GM18519 (cell line): ENCODE results near the gene CDH15.
A peak's percentile ranks its signal among the peaks of the same experiment; 100 is the strongest.
"Not testable (repeated sequence)": the region's sequence is repeated elsewhere in the genome, so short reads cannot be mapped to it uniquely, and the experiment has no call there.

Experiments
- ATAC-seq: cut with Tn5 transposase; IDR thresholded peaks from one replicate; pipeline ENCODE4 v1.9.1; 2021; ENCODE audit warnings: mild to moderate bottlenecking, moderate library complexity; ENCODE audit not compliant: unreplicated experiment, low FRiP score

The CDH15 gene

DNA sequence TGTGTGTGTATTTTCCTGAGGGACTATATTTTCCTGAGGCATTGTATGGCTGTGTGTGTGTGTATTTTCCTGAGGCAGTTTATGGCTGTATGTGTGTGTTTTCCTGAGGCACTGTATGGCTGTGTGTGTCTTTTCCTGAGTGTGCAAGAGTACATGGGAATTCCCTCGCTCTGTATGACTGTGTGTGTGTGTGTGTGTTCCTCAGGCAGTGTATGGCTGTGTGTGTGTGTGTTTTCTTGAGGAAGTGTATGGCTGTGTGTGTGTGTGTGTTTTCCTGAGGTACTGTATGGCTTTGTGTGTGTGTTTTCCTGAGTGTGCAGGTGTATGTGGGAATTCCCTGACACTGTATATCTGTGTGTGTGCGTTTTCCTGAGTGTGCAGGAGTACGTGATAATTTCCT lies 50.1 kb downstream of the CDH15 start:
- ATAC-seq: no peak

DNA sequence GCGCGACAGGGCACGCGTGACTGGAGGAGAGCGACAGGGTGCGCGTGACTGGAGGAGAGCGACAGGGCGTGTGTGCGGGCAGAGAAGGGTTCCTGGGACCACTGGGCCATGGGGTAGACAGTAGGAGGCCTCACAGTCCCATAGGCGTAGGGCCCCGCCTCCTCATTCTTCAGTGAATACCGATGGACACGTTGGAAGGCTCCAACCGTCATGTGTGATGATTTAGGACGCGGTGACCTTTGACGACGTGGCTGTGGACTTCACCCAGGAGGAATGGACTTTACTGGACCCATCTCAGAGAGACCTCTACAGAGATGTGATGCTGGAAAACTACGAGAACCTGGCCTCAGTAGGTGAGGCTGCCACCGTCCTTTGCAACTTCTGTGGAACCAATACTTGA lies 51.4 kb downstream of the CDH15 start:
- no peak for ATAC-seq

DNA sequence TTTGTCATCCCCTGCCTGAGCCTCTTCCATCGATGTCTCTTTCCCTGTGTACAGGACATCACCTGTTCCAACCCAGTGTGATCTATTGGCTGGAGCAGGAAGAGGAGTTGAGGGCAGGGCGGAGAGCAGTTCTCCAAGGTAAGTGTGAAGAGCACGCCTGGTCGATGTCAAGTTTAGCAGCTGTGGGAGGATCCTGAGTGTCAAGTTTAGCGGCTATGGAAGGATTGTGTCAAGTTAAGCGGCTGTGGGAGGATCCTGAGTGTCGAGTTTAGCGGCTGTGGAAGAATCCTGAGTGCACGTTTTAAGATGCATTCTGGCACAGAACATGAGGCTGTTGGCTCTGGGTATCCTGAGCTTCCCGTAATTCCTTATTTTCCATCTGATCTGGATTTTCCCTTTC lies 53.1 kb downstream of the CDH15 start:
- no peak for ATAC-seq

DNA sequence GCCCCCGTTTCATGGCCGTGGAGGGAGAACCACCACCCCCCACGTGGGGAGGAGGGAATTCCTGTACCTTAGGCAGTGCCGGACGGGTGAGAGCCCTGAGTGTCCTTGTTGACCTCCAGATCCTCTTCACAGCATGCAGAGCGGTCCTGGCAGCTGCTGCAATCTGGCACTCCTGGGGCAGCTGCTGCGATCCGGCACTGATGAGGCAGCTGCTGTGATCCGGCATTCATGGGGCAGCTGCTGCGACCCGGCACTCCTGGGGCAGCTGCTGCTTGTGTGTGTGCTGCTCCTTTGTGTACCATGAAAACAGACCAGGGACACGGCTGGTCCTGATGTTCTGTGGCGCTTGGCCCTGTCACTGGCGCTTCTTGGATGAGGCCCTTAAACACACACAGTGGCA lies 58.7 kb downstream of the CDH15 start:
- ATAC-seq: no peak

DNA sequence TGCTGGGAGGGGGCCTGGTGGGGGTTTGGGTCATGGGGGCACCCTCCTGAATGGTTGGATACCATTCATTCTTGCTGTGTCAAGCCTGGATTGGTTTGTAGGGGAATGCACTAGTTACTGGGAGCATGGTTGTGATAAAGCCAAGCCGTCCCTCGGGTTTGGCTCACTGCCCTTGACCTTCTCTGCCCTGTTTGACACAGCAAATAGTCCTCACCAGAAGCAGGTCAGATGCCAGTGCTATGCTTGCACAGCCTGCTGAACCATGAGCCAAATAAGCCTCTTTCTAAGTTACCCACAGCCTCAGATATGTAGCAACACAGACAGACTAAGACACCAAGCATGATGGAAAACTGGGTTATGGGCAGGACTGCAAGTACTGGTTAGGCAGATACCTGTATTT lies 60.6 kb downstream of the CDH15 start:
- no peak for ATAC-seq

DNA sequence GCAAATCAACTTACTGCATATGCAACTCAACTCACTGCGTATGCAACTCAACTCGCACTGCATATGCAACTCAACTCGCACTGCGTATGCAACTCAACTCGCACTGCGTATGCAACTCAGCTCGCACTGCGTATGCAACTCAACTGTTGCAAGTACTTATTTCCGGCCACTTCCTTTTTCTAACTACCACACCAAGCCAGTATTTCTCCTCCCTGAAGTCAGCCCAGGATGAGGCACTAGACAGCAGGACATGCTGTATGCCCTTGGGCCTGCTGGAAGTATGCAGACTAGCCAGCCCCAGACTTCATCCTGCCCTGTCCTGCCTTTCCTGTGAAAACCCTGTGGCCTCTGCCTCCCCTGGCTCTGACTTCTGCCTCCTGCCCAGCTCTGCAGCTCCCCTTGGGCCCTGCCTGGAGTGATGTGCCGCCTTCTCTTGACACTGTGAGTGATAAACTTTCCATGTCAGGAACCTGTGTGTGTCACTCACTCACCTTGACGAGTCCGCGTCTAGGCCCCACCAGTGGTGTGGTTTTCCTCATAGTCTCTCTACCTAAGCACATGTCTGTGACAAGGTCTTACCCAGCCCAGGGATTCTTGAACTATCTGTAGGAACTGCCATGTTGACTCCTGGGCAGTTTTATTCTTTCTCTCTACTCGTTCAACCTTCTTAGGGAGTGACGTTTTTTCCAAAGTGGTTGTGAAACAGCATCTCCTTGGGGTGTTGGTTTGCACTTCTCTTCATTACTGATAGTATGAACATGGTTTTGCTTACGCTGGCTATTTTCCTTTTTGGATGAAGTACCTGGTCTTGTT lies 62.3 kb downstream of the CDH15 start:
- ATAC-seq: no peak

DNA sequence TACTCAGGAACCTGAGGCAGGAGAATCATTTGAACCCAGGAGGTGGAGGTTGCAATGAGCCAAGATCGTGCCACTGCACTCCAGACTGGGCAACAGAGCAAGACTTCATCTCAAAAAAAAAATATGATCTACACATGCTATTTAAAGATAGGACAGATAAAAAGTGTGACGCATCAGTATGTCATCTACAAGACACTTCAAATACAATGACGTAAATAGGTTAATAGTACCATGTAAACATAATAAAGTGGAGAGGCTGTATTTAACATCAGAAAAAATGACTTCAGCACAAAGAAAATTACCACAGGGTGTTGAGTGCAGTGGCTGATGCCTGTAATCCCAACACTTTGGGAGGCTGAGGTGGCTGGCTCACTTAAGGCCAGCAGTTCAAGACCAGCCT lies 66.2 kb downstream of the CDH15 start:
- ATAC-seq: no peak

DNA sequence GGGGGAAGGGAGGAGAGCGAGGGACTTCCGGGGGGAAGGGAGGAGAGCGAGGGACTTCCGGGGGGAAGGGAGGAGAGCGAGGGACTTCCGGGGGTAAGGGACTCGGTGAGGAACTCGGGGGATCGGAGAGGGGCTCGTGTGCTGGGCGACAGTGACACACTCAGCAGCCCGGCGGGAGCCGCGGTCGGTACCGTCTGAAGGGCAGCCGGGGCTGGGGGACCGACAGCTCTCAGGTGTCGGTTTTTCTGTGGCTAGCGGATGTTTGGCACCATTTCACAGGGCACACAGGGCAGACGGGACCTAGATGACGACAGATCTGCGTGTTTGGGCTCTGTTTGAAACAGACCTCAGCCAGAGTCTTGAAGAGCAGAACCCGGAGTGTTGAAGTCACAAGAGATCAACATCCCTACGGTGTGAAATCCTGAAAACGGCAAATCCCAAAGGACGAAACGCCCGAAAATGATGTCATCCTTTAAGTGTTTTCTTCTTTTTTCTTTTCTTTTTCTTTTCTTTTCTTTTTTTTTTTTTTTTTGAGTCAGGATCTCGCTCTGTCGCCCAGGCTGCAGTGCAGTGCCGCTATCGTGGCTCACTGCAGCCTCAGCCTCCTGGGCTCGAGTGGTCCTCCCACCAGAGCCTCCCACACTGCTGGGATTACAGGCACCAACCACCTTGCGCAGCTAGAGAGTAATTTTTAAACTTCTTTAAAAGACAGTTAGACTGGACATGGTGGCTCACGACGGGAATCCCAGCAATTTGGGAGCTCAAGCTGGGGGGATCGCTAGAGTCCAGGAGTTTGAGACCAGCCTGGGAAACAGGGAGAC lies 69.8 kb downstream of the CDH15 start:
- ATAC-seq: peak; percentile 58

DNA sequence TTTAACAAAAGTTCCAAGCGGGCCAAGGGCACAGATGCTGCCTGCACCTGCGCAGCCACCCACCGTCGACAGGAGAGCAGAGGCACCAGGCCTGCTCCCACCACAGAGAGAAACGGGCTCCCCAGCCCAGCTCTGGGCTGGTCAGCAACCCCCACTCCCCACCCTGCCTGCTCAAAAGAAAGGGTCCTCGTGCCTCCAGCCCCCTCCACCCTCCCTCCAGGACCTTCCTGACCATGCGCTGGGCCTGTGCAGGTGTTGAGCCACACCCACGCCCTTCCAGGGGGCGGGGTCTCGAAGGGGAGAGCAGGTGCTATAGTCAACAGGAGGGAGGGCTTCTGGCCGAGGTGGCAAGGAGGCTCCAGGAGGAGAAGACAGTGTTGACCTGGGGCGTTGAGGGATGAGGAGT lies 71.2 kb downstream of the CDH15 start:
- ATAC-seq: no peak

DNA sequence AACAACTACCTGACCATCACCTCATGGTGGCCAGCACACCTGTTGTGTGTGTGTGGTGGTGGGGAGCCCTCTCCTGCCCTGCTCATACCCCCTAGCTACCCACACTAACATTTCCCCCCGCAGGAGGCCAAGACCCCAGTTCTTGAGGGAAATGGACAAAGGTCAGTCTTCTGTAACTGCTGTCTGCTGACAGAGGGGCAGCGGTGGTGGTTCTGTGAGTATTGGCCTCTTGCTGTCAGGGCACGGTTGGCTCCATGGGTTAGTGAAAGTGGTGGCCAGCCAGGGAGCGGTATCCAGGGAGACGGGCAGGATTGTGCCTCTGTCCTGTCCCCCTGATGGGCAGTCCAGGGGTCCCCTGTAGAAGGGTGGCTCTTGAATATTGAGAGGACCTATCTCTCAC lies 72.1 kb downstream of the CDH15 start:
- ATAC-seq: no peak

DNA sequence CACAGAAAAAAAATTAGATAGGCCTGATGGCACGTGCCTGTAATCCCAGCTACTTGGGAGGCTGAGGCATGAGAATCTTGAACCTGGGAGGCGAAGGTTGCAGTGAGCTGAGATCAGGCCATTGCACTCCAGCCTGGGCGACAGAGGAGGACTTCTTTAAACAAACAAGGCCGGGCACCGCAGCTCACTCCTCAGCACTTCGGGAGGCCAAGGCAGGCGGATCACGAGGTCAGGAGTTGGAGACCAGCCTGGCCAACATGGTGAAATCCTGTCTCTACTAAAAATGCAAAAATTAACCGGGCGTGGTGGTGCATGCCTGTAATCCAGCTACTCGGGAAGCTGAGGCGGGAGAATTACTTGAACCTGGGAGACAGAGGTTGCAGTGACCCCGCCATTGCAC lies 72.7 kb downstream of the CDH15 start:
- ATAC-seq: not testable (repeated sequence)

DNA sequence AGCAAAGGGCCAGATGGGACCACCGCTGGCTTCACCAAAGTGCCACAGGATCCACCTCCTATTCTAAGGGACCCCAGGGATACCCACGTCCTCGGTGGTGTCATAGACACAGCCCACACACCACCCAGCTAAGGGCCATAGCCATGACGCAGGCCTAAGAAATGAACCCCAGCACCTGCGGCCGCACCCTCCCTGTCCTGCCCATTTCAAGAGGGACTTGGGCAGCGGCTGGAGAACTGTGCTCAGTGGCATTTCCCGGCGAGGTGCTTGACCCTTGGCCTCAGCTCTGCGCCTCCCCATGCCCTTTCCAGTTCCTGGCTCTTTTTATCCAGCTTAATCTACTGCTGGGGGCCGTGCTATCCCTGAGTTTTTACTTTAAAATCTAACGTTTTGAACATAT lies 73.2 kb downstream of the CDH15 start:
- ATAC-seq: no peak
